ENCODE results near the gene CDK1. TPM values are rescaled to one million over a fixed set of nuclear protein-coding genes. Genes with fewer than 3 reads are reported as not detected.

The CDK1 gene
- total RNA-seq, 4 donors from 2014 or later, result 0.66 to 3.5 (median 3.0) TPM

DNA sequence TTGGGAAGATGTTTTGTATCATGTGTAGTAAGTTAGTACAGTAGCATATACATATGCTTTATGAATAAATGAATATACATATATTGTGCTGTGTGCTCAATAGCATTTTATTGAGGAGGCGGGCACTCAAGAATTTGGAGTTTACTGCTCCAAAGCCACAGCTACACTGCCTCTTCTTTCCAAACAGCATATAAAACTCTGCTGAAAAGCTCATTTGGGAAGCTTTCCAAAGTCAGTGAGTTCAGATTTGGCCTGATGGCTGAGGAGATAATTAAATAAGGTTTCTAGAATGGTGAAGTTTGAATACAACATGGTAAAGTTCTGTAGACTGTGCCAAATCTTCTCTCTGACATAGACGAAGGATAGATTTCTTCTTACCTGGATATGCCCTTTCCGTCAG lies 29.8 kb downstream of the CDK1 start:
- Histone ChIP-seq H3K36me3 (no peaks in the 10 kb centered on the region), H3K4me3 (no peak overlapping the region), H3K4me1 (peaks cover 0 to 14% (median 6%) of the 10 kb centered on the region in 4 donors), H3K27me3 (no peaks in the 10 kb centered on the region), H3K27ac (no peak overlapping the region), H3K9me3 (no peaks in the 10 kb centered on the region)
- WGBS, 2 donors, result 81 to 95% methylated on average over 3 of the region's 3 CpGs
- no peak for DNase-seq (ENCODE audit: low spot score in 2 of 2)
- no peak for TF ChIP-seq POLR2A (IDR thresholded peaks at IDR 0.05)
- TF ChIP-seq EP300 (IDR thresholded peaks at IDR 0.05), result no peak
- TF ChIP-seq, protein P1, sequence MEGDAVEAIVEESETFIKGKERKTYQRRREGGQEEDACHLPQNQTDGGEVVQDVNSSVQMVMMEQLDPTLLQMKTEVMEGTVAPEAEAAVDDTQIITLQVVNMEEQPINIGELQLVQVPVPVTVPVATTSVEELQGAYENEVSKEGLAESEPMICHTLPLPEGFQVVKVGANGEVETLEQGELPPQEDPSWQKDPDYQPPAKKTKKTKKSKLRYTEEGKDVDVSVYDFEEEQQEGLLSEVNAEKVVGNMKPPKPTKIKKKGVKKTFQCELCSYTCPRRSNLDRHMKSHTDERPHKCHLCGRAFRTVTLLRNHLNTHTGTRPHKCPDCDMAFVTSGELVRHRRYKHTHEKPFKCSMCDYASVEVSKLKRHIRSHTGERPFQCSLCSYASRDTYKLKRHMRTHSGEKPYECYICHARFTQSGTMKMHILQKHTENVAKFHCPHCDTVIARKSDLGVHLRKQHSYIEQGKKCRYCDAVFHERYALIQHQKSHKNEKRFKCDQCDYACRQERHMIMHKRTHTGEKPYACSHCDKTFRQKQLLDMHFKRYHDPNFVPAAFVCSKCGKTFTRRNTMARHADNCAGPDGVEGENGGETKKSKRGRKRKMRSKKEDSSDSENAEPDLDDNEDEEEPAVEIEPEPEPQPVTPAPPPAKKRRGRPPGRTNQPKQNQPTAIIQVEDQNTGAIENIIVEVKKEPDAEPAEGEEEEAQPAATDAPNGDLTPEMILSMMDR (IDR thresholded peaks at IDR 0.05), result no peak

DNA sequence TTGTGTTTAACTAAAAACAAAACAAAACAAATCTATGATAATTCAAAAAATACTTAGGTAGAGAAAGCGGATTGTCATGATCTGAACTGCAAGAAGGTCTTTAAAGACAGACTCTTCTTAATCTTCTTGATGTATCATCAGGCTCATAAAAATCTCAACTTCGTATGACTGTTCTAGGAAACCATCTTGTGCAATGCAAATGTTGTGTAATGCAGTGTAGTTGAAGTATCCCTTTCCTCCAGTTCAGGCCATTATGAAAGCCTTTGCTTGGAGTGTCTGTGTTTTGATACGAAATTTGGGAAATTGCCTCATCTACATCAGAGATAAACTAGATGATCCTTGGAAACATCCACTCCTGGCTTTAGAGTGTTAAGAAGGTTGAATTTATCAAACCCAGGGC lies 30.9 kb downstream of the CDK1 start:
- TF ChIP-seq EP300 (IDR thresholded peaks at IDR 0.05), result peak in 1 of 2 donors; percentile 64
- TF ChIP-seq, protein P1 (IDR thresholded peaks at IDR 0.05), result no peak
- Histone ChIP-seq H3K4me3 (no peak overlapping the region), H3K4me1 (peaks cover 0 to 14% (median 6%) of the 10 kb centered on the region in 4 donors), H3K36me3 (no peaks in the 10 kb centered on the region), H3K9me3 (no peaks in the 10 kb centered on the region), H3K27ac (no peak overlapping the region), H3K27me3 (no peaks in the 10 kb centered on the region)
- WGBS, 2 donors, result 81 to 88% methylated on average over 3 of the region's 3 CpGs
- peak in 1 of 2 donors; percentile 47 for DNase-seq (ENCODE audit: low spot score in 2 of 2)

DNA sequence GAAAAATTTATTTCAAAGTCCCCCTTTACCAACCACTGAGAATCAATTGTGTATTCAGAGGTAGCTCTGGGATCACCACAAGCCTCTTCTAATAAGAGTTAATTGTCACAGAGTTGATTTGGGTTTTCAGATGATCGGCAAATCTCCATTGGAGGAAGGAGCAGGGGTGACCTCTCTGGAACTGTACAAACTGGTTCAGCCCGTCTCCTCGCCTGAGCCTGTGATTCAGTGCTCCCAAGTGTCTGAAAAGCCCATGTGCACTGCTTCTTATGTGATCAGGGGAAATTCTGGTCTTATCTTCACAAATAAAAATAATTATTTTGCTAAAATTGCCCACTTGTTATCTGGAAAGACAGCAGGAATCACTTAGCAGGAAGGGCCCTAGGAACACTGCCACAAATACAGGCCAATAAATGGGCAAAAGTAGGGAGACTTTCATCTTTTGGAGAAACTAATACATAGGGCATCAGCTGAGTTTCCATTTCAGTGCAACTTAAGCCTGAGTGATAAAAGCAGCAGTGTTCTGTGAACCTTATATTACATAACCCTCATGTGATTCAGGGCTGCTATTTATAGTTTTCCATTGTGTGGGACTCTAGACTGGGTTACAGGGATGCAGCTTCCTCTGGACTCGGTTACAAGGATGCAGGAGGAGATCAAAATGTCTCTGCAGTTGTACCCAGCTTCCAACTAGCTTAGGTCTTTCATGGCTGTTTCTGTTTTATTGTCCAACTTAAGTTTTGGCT lies 32.3 kb downstream of the CDK1 start:
- Histone ChIP-seq H3K4me3 (no peak overlapping the region), H3K27me3 (no peaks in the 10 kb centered on the region), H3K36me3 (no peaks in the 10 kb centered on the region), H3K9me3 (no peaks in the 10 kb centered on the region), H3K4me1 (peaks cover 0 to 14% (median 6%) of the 10 kb centered on the region in 4 donors), H3K27ac (peak overlapping the region in 2 of 4 donors; percentile 49 to 63)
- WGBS, 2 donors, result 45 to 47% methylated on average over 4 of the region's 4 CpGs
- DNase-seq (ENCODE audit: low spot score in 2 of 2), result no peak
- TF ChIP-seq POLR2A (IDR thresholded peaks at IDR 0.05), result no peak
- TF ChIP-seq, protein P1 (IDR thresholded peaks at IDR 0.05), result no peak
- TF ChIP-seq EP300 (IDR thresholded peaks at IDR 0.05), result peak in 1 of 2 donors; percentile 48

DNA sequence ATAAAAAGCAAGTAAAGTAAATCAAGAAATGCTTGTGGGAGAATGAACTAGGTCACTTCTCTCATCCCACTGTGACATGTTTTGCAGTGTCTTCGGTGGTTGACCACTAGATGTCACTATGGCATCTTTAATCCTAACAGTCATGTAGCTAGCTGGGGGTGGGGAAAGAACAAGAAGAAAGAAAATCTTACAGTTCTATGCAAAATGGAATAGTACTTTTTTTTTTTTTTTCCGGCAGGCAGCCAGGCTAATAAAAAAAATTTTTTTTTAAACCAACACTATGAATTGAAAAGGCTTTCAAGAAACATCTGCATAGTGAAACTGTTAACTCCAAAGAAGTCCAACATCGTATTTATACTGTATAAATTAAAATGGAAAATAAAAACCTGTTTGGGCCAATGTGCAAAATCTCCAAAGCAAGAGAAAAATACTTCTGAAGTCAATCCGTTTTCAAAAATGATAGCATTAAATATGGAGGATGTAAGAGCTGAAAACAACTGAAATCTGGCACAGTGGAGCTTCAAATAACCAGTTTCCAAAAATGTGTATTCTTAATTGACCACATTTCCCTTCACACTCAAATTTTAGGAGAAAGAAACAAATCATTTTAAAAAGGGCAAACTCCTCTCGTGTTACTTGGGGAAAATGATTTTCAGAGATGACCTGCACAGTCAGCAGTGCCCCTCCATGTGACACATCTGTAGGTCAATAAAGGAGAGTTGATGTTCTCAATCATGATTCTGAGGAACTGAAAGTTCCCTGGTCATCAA lies 38.5 kb downstream of the CDK1 start:
- no peaks in the 10 kb centered on the region for H3K9me3 ChIP-seq
- peak overlapping the region in 1 of 4 donors; percentile 13 for H3K4me3 ChIP-seq
- peaks cover 0 to 12% (median 2%) of the 10 kb centered on the region in 4 donors for H3K4me1 ChIP-seq
- TF ChIP-seq, protein P1 (IDR thresholded peaks at IDR 0.05), result peak; percentile 76 to 83 (median 82)
- no peak for TF ChIP-seq POLR2A (IDR thresholded peaks at IDR 0.05)
- TF ChIP-seq EP300 (IDR thresholded peaks at IDR 0.05), result peak; percentile 12 to 50
- DNase-seq (ENCODE audit: low spot score in 2 of 2), result peak in 1 of 2 donors; percentile 79
- H3K27me3 ChIP-seq, result no peaks in the 10 kb centered on the region
- H3K27ac ChIP-seq, result peak overlapping the region in 2 of 4 donors; percentile 2 to 62
- 6 to 10% methylated on average over 5 of the region's 5 CpGs for WGBS, 2 donors
- H3K36me3 ChIP-seq, result no peaks in the 10 kb centered on the region

DNA sequence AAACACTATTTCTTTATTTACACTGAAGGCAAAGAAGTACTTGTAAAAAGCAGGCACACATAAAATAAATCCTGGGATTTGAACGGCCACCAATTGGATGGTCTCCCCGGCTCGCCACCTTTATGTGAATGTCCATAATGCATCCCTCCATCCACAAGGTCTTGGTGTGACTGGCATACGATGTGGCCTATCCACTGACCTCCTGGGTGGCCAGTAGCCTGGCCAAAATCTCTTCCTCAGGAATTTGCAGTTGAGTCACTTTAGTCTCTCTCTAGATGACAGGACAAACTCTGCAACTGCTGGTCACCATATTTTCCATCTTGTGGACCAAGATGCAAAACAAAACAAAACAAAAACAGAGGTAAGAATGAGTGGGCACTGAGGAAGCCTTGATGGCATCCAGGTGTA lies 39.1 kb downstream of the CDK1 start:
- H3K27ac ChIP-seq, result peak overlapping the region in 2 of 4 donors; percentile 2 to 62
- H3K9me3 ChIP-seq, result no peaks in the 10 kb centered on the region
- H3K27me3 ChIP-seq, result no peaks in the 10 kb centered on the region
- no peaks in the 10 kb centered on the region for H3K36me3 ChIP-seq
- H3K4me1 ChIP-seq, result peaks cover 0 to 12% (median 2%) of the 10 kb centered on the region in 4 donors
- DNase-seq (ENCODE audit: low spot score in 2 of 2), result no peak
- 72 to 74% methylated on average over 4 of the region's 4 CpGs for WGBS, 2 donors
- no peak overlapping the region for H3K4me3 ChIP-seq
- TF ChIP-seq, protein P1 (IDR thresholded peaks at IDR 0.05), result no peak
- TF ChIP-seq EP300 (IDR thresholded peaks at IDR 0.05) (no peak), POLR2A (IDR thresholded peaks at IDR 0.05) (no peak)
